ENCODE data around the gene DHPS. TPM values are rescaled to one million over a fixed set of nuclear protein-coding genes. Genes with fewer than 3 reads are reported as not detected.

DHPS gene
- total and polyA plus RNA-seq, 2 donors (not counting 3 experiments of a cell fraction or from before 2014, with no cell fraction given), result 68.4 to 90.1 TPM

- POLR2A ChIA-PET, result no interaction called here
- Histone ChIP-seq H3K9me1 (replicated peaks; ENCODE audit: control insufficient read depth, extremely low read depth, insufficient read depth, low read length) (no peaks in the 10 kb centered on the region), H2AFZ (ENCODE audit: low read depth, low read length) (no peak overlapping the region), H3K27ac (ENCODE audit: insufficient read depth, low read depth, low read length) (no peak overlapping the region), H3K9ac (replicated peaks; ENCODE audit: extremely low read depth, insufficient read depth, low read length) (no peak overlapping the region), H3K4me3 (replicated peaks in 1 of 3; ENCODE audit: insufficient read depth in 1 of 3, low read depth in 1 of 3, low read length in 3 of 3) (no peak overlapping the region), H4K20me1 (replicated peaks; ENCODE audit: control insufficient read depth, extremely low read depth, insufficient read depth, low read length) (no peaks in the 10 kb centered on the region), H3K27me3 (ENCODE audit: control insufficient read depth in 2 of 2, insufficient read depth in 2 of 2, low read length in 2 of 2) (no peaks in the 10 kb centered on the region), H3K4me2 (ENCODE audit: insufficient read depth, low read length) (no peak overlapping the region), H3K4me1 (ENCODE audit: control insufficient read depth, extremely low read depth, insufficient read depth, low read length) (no peaks in the 10 kb centered on the region), H3K9me3 (replicated peaks; ENCODE audit: control insufficient read depth, insufficient read depth, low read length) (no peaks in the 10 kb centered on the region), H3K36me3 (ENCODE audit: control insufficient read depth in 2 of 2, extremely low read depth in 1 of 2, insufficient read depth in 2 of 2, low read length in 2 of 2) (no peaks in the 10 kb centered on the region), H3K79me2 (ENCODE audit: control insufficient read depth, insufficient read depth, low read length) (no peaks in the 10 kb centered on the region)
- DNase-seq (ENCODE audit: low read depth, low spot score), result no peak
- CTCF ChIA-PET, result interaction anchor here (0.7 kb wide), 1 partner anchor 12 kb away, joined by 3 read pairs; no protein-coding TSS in a partner anchor
- no TSS peak for BruUV-seq (replicated peaks)
- dilution Hi-C loops (cut with MboI; ENCODE audit: extremely low pct_ligation_motif_present, low sequenced_read_pairs), result no loop called here
- FAIRE-seq, result no peak
- intact Hi-C loops (cut with micrococcal nuclease), result no loop called here
- no peak for TF ChIP-seq EZH2 (IDR thresholded peaks at IDR 0.05; ENCODE audit: borderline replicate concordance, low read depth, low read length, severe bottlenecking)
- no peak for TF ChIP-seq FOS (IDR thresholded peaks at IDR 0.05; ENCODE audit: borderline replicate concordance, insufficient read depth, low read length)
- TF ChIP-seq POLR2A (IDR thresholded peaks at IDR 0.05; ENCODE audit: low read depth, low read length), result no peak
- TF ChIP-seq, protein P1, sequence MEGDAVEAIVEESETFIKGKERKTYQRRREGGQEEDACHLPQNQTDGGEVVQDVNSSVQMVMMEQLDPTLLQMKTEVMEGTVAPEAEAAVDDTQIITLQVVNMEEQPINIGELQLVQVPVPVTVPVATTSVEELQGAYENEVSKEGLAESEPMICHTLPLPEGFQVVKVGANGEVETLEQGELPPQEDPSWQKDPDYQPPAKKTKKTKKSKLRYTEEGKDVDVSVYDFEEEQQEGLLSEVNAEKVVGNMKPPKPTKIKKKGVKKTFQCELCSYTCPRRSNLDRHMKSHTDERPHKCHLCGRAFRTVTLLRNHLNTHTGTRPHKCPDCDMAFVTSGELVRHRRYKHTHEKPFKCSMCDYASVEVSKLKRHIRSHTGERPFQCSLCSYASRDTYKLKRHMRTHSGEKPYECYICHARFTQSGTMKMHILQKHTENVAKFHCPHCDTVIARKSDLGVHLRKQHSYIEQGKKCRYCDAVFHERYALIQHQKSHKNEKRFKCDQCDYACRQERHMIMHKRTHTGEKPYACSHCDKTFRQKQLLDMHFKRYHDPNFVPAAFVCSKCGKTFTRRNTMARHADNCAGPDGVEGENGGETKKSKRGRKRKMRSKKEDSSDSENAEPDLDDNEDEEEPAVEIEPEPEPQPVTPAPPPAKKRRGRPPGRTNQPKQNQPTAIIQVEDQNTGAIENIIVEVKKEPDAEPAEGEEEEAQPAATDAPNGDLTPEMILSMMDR (IDR thresholded peaks at IDR 0.05; ENCODE audit: extremely low read depth in 1 of 2, insufficient read depth in 1 of 2, low read depth in 1 of 2, low read length in 2 of 2), result no peak
- no peak for TF ChIP-seq JUN (IDR thresholded peaks at IDR 0.05; ENCODE audit: borderline replicate concordance, insufficient read depth, insufficient read length, low read depth)
- TF ChIP-seq GATA2 (IDR thresholded peaks at IDR 0.05; ENCODE audit: insufficient read depth, insufficient read length, low read depth, low read length), result no peak
- no peak for TF ChIP-seq MAX (IDR thresholded peaks at IDR 0.05; ENCODE audit: insufficient read depth, insufficient read length)
- TF ChIP-seq POLR2AphosphoS5 (IDR thresholded peaks at IDR 0.05; ENCODE audit: insufficient read depth, low read depth, low read length), result no peak
- no peak for TF ChIP-seq MYC (IDR thresholded peaks at IDR 0.05; ENCODE audit: low read depth, low read length)
Observed at GRCh38 chr19:12652219-12652618, 29.5 kb downstream of the DHPS start.
